ENCODE results near the gene SUSD3.

SUSD3 gene

DNA sequence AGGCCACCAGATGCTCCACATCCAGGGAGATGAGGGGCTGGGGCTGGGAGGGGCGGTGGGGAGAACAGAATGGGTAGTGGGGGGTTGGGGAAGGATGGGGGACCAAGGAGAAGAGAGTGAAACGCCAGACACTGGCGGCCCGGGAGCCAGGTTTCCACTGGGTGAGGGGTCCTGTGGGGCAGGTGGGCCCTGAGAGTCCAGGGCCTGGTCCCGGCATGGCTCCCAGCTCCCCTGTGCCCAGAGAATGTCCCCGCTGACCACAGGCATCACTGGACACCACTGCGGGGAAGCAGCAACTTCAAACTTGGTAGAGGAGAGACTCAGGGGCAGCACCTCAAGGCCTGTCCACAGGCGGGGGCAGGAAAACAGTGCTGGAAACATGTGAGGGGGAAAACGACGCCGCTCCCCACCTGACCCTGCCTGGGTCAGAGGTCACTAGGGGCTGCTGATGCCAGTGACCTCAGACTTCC, 62.4 kb downstream of the SUSD3 start:
- H3K4me3 ChIP-seq (ENCODE audit: low read depth, low read length): no peak overlapping the region
- H3K4me1 ChIP-seq: peaks cover 20% of the 10 kb centered on the region
- peak overlapping the region; percentile 88 for H3K27ac ChIP-seq
- TF ChIP-seq, protein P1, sequence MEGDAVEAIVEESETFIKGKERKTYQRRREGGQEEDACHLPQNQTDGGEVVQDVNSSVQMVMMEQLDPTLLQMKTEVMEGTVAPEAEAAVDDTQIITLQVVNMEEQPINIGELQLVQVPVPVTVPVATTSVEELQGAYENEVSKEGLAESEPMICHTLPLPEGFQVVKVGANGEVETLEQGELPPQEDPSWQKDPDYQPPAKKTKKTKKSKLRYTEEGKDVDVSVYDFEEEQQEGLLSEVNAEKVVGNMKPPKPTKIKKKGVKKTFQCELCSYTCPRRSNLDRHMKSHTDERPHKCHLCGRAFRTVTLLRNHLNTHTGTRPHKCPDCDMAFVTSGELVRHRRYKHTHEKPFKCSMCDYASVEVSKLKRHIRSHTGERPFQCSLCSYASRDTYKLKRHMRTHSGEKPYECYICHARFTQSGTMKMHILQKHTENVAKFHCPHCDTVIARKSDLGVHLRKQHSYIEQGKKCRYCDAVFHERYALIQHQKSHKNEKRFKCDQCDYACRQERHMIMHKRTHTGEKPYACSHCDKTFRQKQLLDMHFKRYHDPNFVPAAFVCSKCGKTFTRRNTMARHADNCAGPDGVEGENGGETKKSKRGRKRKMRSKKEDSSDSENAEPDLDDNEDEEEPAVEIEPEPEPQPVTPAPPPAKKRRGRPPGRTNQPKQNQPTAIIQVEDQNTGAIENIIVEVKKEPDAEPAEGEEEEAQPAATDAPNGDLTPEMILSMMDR (IDR thresholded peaks at IDR 0.05): no peak
- H3K4me2 ChIP-seq (ENCODE audit: low read length): no peak overlapping the region
- H2AFZ ChIP-seq: no peak overlapping the region
- no peaks in the 10 kb centered on the region for H3K27me3 ChIP-seq (ENCODE audit: control insufficient read depth, insufficient read depth, low read length)
- peaks cover 5% of the 10 kb centered on the region for H3K79me2 ChIP-seq
- H3K9me3 ChIP-seq (ENCODE audit: control insufficient read depth, low read length): no peaks in the 10 kb centered on the region
- H3K36me3 ChIP-seq (ENCODE audit: control insufficient read depth, insufficient read depth, low read length): no peaks in the 10 kb centered on the region
- H3K9ac ChIP-seq: no peak overlapping the region

DNA sequence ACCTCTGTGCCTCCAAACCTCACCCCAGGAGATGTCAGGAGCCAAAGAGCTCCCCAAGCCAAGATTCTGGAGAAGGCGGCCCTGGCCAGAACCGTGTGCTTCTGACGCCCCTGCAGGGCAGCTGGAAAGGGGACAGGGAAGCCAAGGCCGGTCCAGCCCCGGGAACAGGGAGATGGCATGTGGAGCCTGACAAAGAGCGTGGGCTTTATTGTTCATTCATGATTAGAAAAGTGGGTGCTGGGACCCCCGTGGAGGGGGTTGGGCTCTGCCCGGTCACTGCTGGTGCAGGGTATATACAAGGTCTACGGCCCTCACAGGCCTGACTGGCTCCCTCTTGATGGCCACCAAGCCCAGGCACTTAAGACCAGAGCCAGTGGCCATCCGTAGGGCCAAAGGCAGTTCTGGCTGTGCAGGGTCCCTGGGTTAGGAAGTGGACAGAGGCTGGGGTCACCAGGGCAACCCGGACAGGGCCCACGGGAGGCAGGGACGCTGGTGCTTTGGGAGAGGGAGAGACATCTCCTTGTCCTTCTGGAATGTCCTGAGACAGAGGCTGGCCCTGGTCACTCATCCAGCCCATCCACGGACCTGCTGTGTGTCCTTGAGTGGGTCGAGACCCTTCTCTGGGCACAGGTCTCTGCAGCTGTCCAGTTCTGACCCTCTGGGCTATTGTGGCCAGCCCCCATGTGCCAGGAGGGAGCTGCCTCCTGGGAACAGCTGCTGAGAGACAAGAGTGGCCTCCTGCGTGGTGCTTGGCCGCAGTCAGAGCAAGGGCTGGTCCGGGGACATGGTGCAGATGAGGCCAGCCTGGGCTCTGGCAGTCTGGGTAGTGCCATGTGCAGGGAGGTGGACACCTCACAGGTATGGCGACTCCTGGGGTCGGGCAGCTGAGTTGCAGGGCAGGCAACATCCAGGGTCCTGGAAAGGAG, 63.1 kb downstream of the SUSD3 start:
- Histone ChIP-seq H3K79me2 (peaks cover 8% of the 10 kb centered on the region), H3K36me3 (ENCODE audit: control insufficient read depth, insufficient read depth, low read length) (no peaks in the 10 kb centered on the region), H3K9ac (no peak overlapping the region), H3K4me1 (peaks cover 19% of the 10 kb centered on the region), H3K9me3 (ENCODE audit: control insufficient read depth, low read length) (no peaks in the 10 kb centered on the region), H3K4me3 (ENCODE audit: low read depth, low read length) (no peak overlapping the region), H2AFZ (no peak overlapping the region), H3K4me2 (ENCODE audit: low read length) (no peak overlapping the region), H3K27ac (no peak overlapping the region), H3K27me3 (ENCODE audit: control insufficient read depth, insufficient read depth, low read length) (no peaks in the 10 kb centered on the region)
- TF ChIP-seq, protein P1 (IDR thresholded peaks at IDR 0.05): no peak

DNA sequence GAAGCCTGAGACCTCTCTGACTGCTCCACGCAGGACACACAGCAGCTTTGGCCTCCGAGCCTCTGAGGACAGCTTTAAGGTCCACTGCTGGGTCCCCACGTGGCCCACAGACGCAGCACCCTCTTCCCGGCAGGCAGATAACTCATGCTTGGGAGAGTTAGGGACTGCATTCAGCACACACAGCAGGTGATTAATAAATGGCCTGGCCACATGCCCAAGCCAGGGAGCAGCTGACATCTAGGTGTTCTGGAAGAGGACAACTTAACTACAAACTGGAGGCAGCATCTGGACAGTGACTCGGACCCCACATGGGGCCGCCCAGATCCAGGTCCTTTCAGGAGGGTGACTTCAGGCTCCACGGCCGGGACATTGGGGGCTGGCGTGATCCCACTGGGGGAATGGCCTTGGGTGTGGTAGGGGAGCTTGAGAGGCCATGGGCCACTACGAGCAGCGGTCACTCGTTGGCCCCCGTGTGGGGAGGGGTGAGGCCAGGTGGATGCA, 64.3 kb downstream of the SUSD3 start:
- TF ChIP-seq, protein P1 (IDR thresholded peaks at IDR 0.05): no peak
- Histone ChIP-seq H3K9ac (no peak overlapping the region), H3K4me2 (ENCODE audit: low read length) (no peak overlapping the region), H3K4me1 (peaks cover 27% of the 10 kb centered on the region), H3K4me3 (ENCODE audit: low read depth, low read length) (no peak overlapping the region), H3K9me3 (ENCODE audit: control insufficient read depth, low read length) (no peaks in the 10 kb centered on the region), H3K36me3 (ENCODE audit: control insufficient read depth, insufficient read depth, low read length) (no peaks in the 10 kb centered on the region), H3K27ac (no peak overlapping the region), H3K79me2 (peaks cover 11% of the 10 kb centered on the region), H3K27me3 (ENCODE audit: control insufficient read depth, insufficient read depth, low read length) (no peaks in the 10 kb centered on the region), H2AFZ (no peak overlapping the region)

DNA sequence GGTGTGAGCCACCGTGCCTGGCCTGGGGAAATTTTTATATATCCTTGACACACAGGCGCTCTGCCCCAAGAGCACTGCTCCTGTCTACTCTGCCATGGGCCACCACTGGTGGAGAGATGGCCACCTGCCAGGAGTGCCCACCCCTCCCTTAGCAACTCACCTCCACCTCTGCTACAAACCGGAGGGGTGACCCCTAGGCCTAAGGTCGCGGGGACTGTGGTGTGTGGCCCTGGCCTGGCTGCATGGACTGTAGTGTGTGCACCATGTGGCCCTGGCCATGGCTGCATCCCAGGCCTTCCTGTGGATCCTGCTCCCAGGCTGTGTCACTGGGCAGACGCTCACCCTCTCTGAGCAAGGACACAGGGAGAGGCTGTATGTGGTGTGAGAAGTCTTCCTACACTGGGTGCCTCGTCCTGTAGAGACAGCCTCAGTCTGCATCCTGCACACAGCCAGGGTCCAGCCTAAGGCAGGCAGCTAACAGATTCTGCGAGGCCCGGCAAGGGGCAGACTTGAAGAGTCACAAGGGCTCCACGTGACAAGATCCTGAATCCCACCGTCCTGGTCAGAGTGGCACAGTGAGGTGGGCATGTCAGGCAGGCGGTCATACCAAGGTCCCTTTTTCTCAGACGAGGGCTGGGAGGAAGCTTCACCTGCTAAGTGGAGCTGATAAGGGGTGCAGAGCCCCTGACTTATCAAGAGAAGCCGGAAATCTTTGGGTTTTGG, 65.2 kb downstream of the SUSD3 start:
- Histone ChIP-seq H3K9me3 (ENCODE audit: control insufficient read depth, low read length) (no peaks in the 10 kb centered on the region), H3K27me3 (ENCODE audit: control insufficient read depth, insufficient read depth, low read length) (no peaks in the 10 kb centered on the region), H3K79me2 (peaks cover 11% of the 10 kb centered on the region), H3K4me2 (ENCODE audit: low read length) (no peak overlapping the region), H2AFZ (no peak overlapping the region), H3K4me1 (peaks cover 31% of the 10 kb centered on the region), H3K9ac (no peak overlapping the region), H3K27ac (no peak overlapping the region), H3K36me3 (ENCODE audit: control insufficient read depth, insufficient read depth, low read length) (no peaks in the 10 kb centered on the region), H3K4me3 (ENCODE audit: low read depth, low read length) (no peak overlapping the region)
- TF ChIP-seq, protein P1 (IDR thresholded peaks at IDR 0.05): no peak
